ENCODE measurements around the gene NELFE.
"Not testable (repeated sequence)": the region's sequence is repeated elsewhere in the genome, so short reads cannot be mapped to it uniquely, and the experiment has no call there.

NELFE gene

DNA sequence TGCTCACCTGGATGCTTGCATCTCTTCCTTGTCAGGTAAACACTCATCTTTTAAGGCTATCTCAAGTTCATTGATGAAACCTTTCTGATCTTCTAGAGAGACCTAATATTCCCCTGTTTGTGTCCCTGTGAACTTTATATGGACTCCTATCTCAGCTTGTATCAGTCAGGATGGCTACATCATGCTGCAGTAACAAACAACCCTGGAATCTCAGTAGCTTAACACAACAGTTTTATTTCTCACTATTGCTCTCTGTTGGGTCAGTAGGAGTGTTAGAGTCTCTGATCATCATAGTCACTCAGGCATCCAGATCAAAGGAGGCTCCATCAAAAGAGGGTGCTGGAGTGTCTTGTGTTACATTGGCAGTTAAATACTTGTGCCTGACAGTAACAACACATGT lies 43.4 kb downstream of the NELFE start:
- no peak for TF ChIP-seq CTCF (IDR thresholded peaks at IDR 0.05; ENCODE audit: borderline replicate concordance, insufficient read depth, low read depth, low read length)
- no peak overlapping the region for H3K4me3 ChIP-seq (ENCODE audit: low read depth, low read length)

GRCh38 chr6:31911826-31912585 lies 46.8 kb downstream of the NELFE start:
- no peak for TF ChIP-seq CTCF (IDR thresholded peaks at IDR 0.05; ENCODE audit: borderline replicate concordance, insufficient read depth, low read depth, low read length)
- H3K4me3 ChIP-seq (ENCODE audit: low read depth, low read length): no peak overlapping the region

- not testable (repeated sequence) for H3K4me3 ChIP-seq (ENCODE audit: low read depth, low read length)
Observed at GRCh38 chr6:31909298-31909697, 49.5 kb downstream of the NELFE start.

DNA sequence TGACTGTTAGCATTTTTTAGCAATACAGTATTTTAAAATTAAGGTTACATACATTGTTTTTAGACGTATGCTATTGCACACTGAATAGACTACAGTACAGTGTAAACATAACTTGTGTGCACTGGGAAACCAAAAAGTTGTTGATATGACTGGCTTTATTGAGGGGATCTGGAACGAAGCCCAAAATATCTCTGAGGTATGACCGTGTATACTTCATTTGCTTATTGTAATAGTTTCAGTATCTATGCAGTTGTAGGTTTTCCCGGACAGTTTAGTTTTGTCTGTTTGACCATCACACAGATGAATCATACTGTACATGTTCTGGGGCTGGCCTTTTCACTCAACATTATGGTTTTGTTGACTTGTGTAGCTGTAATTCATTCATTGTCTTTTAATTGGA lies 50.0 kb downstream of the NELFE start:
- no peak for TF ChIP-seq CTCF (IDR thresholded peaks at IDR 0.05; ENCODE audit: borderline replicate concordance, insufficient read depth, low read depth, low read length)
- H3K4me3 ChIP-seq (ENCODE audit: low read depth, low read length): no peak overlapping the region

GRCh38 chr6:31908255-31908654 lies 50.5 kb downstream of the NELFE start:
- not testable (repeated sequence) for H3K4me3 ChIP-seq (ENCODE audit: low read depth, low read length)

GRCh38 chr6:31907158-31907813 lies 51.5 kb downstream of the NELFE start:
- no peak overlapping the region for H3K4me3 ChIP-seq (ENCODE audit: low read depth, low read length)
- no peak for TF ChIP-seq CTCF (IDR thresholded peaks at IDR 0.05; ENCODE audit: borderline replicate concordance, insufficient read depth, low read depth, low read length)

DNA sequence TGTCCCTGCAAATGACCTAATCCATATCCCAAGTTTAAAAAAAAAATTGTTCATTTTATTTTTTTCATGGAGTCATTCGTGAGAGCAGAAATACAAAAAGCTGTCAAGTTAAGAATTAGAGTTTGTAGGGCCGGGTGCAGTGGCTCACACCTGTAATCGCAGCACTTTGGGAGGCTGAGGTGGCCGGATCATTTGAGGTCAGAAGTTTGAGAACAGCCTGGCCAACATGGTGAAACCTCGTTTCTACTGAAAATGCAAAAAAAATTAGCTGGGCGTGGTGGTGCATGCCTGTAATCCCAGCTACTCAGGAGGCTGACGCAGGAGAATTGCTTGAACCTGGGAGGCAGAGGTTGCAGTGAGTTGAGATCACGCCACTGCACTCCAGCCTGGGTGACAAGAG lies 52.0 kb downstream of the NELFE start:
- H3K4me3 ChIP-seq (ENCODE audit: low read depth, low read length): not testable (repeated sequence)

DNA sequence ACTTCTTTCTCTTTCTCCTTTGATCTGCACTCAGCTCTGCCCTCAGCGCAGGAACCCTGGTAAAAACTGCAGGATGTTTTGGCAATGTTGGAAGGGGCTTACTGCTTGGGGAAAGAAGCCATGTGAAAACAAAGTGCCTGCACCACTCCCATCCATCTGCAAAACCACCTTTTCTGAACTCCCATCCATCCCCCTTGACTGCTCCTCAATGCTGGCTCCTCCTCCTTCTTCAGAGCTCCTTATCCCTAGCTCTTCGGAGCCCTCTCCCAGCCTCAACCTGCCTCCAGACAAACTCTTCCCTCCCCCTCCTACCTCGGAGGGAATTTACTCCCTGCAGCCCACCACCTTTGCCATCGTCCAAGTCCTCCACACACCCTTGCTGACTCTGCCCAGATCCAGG lies 52.6 kb downstream of the NELFE start:
- no peak for TF ChIP-seq CTCF (IDR thresholded peaks at IDR 0.05; ENCODE audit: borderline replicate concordance, insufficient read depth, low read depth, low read length)
- H3K4me3 ChIP-seq (ENCODE audit: low read depth, low read length): no peak overlapping the region

DNA sequence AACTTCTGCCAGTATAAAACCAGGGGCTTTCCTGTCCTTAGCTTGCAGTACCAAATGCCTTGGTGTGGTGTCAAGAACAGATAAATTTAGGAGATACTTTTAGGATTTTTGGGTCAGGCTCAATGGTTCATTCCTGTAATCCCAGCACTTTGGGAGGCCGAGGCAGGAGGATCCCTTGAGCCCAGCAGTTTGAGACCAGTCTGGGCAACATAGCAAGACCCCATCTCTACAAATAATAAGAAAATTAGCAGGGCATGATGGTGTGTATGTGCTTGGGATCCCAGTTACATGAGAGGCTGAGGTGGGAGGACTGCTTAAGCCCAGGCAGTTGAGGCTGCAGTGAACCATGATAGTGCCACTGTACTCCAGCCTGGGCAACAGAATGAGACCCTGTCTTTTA lies 53.7 kb downstream of the NELFE start:
- H3K4me3 ChIP-seq (ENCODE audit: low read depth, low read length): no peak overlapping the region
- no peak for TF ChIP-seq CTCF (IDR thresholded peaks at IDR 0.05; ENCODE audit: borderline replicate concordance, insufficient read depth, low read depth, low read length)

Measured in GM12875 (cell line).